ENCODE measurements around the gene IFIT1.

GRCh38 chr10:89382757-89383156, 9.7 kb upstream of the IFIT1 start:
- TF ChIP-seq, protein P1, sequence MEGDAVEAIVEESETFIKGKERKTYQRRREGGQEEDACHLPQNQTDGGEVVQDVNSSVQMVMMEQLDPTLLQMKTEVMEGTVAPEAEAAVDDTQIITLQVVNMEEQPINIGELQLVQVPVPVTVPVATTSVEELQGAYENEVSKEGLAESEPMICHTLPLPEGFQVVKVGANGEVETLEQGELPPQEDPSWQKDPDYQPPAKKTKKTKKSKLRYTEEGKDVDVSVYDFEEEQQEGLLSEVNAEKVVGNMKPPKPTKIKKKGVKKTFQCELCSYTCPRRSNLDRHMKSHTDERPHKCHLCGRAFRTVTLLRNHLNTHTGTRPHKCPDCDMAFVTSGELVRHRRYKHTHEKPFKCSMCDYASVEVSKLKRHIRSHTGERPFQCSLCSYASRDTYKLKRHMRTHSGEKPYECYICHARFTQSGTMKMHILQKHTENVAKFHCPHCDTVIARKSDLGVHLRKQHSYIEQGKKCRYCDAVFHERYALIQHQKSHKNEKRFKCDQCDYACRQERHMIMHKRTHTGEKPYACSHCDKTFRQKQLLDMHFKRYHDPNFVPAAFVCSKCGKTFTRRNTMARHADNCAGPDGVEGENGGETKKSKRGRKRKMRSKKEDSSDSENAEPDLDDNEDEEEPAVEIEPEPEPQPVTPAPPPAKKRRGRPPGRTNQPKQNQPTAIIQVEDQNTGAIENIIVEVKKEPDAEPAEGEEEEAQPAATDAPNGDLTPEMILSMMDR (IDR thresholded peaks at IDR 0.05): no peak
- TF ChIP-seq POLR2A (IDR thresholded peaks at IDR 0.05): no peak
